ENCODE data around the gene MRPL37.

DNA sequence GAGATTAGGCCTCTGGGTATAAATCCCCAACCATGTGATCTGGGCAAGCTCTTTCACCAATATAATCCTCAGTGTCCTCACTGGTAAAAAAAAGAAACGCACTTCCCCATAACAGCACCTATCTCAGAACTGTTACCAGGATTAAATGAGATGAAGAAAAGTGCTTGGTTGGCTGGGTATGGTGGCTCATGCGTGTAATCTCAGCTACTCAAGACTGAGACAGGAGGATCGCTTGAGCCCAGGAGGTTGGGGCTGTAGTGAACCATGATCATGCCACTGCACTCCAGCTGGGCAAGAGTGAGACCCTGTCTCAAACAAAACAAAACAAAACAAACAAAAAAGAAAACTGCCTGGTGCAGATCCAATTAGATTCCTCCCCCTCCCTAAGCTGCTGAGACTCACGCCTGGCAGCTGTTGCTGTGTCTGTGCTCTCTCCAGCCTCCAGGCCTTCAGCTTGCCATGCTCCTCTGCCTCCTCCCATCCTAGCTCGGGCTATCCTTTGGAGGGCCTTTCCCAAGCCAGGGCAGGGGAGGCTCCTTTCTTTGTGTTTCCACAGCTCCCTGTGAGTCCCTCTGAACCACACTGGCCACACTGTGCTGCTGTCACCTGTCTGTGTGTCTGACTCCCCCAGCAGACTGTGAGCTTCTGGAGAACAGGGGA is 19.1 kb upstream of the MRPL37 start:
- TF ChIP-seq CTCF (conservative IDR thresholded peaks at IDR 0.05; ENCODE audit: low read length) (no peak), EZH2phosphoT487 (IDR thresholded peaks at IDR 0.05; ENCODE audit: borderline replicate concordance) (no peak)

Measured in Loucy (cell line).